Right lobe of liver (tissue), 6 donors: ENCODE results near the gene RASSF8. TPM values are rescaled to one million over a fixed set of nuclear protein-coding genes. Genes with fewer than 3 reads are reported as not detected.

Experiments used
- ATAC-seq, 4 donors: fragments of 200-7000 bp; cut with Tn5 transposase; one replicate each; pipeline ENCODE4 v1.9.1; 2020; ENCODE audit warnings: mild to moderate bottlenecking in 4 of 4, moderate library complexity in 4 of 4
- DNase-seq, 3 donors: peaks; one replicate each; pipeline ENCODE4 v3.0.0-alpha.2; 2020
- H3K27ac ChIP-seq, 3 donors: fragments of 200-600 bp; one replicate each; pipeline ENCODE4 v1.8.0; 2022
- H3K27me3 ChIP-seq, 2 donors: fragments of 200-600 bp; one replicate each; pipeline ENCODE4 v1.8.0; 2022
- H3K36me3 ChIP-seq, 4 donors: fragments of 200-600 bp; sonication (generic) in 1 of 4; one replicate each; pipeline versions ENCODE4 v1.5.1 to v1.8.0; 2017 to 2022; ENCODE audit warnings: control low read depth in 1 of 4
- H3K4me1 ChIP-seq, 4 donors: fragments of 200-600 bp; sonication (generic) in 1 of 4; one replicate each; pipeline versions ENCODE4 v1.5.1 to v1.8.0; 2017 to 2022; ENCODE audit warnings: control low read depth in 1 of 4
- H3K4me3 ChIP-seq, 3 donors: fragments of 200-600 bp; one replicate each; pipeline ENCODE4 v1.8.0; 2022
- H3K9me3 ChIP-seq, 4 donors: fragments of 200-600 bp; sonication (generic) in 1 of 4; one replicate each; pipeline versions ENCODE4 v1.5.1 to v1.8.0; 2017 to 2022; ENCODE audit warnings: control low read depth in 1 of 4
- CTCF ChIP-seq, 4 donors: fragments of 200-600 bp in 3 of 4; fragments of 450-650 bp in 1 of 4; IDR thresholded peaks; one replicate each; pipeline versions ENCODE4 v1.5.1 to v1.8.0; 2016 to 2022; ENCODE audit warnings: antibody characterized with exemption in 4 of 4, mild to moderate bottlenecking in 2 of 4
- POLR2A ChIP-seq: fragments of 450-650 bp; IDR thresholded peaks from one replicate; pipeline ENCODE4 v1.6.1; 2017; ENCODE audit warnings: antibody characterized with exemption, mild to moderate bottlenecking
- WGBS: methylation state at CpG from one replicate; pipeline ENCODE4 v1.1.6; 2018; ENCODE audit warnings: low coverage, low lambda C conversion rate; ENCODE audit not compliant: insufficient coverage; ENCODE audit errors: missing lambda C conversion rate; 5-methylcytosine and 5-hydroxymethylcytosine counted together
- intact Hi-C, 2 donors: fragments of 100-400 bp; cut with DNase I; formaldehyde crosslinking; loops; one replicate each; pipeline versions ENCODE4 v1.11.2 to v1.14.1; 2022
- total RNA-seq, 6 experiments: library from RNA; depleted of rRNA in 2 of 6; stranded (reverse); fragments of >200 nt in 2 of 6; fragmentation: NEBNext Ultra II Directional in 3 of 6; extraction: Animal tissue kit (Norgen Biotek cat#: 25700) in 3 of 6; gene quantifications; one replicate each; pipeline versions ENCODE4 v1.1.0 to v1.2.4, GENCODE V29; 2016 to 2023
- donor health status: DM: no; HTN: yes; CAD: no.
- donor health status: DM: no; HTN: no; CAD: no.
- donor health status: DM: no; HTN: no; CAD: no.
- donor health status: DM: no; HTN: yes; CAD: no.
- donor health status: DM: no; HTN: yes; CAD: no.

Gene RASSF8
- total RNA-seq, 6 experiments from 2014 or later, result 3.9 to 12.4 (median 7.3) TPM

- H3K27me3 ChIP-seq, result no peaks in the 10 kb centered on the region
- TF ChIP-seq POLR2A (no peak), CTCF (IDR thresholded peaks at IDR 0.05) (no peak)
- H3K4me3 ChIP-seq, result no peak overlapping the region
- no peaks in the 10 kb centered on the region for H3K9me3 ChIP-seq
- no peak for ATAC-seq
- no peak for DNase-seq
- no peaks in the 10 kb centered on the region for H3K36me3 ChIP-seq
- H3K27ac ChIP-seq, result no peak overlapping the region
- no peaks in the 10 kb centered on the region for H3K4me1 ChIP-seq
- intact Hi-C loops, result no loop called here
- WGBS, result 71% methylated on average over 1 of the region's 1 CpG
Observed at GRCh38 chr12:25940886-25941285, 17.6 kb upstream of the RASSF8 start.

- H3K4me1 ChIP-seq, result no peaks in the 10 kb centered on the region
- H3K27me3 ChIP-seq, result no peaks in the 10 kb centered on the region
- WGBS, result 78% methylated on average over 2 of the region's 2 CpGs
- DNase-seq (no peak), ATAC-seq (no peak)
- intact Hi-C loops, result no loop called here
- TF ChIP-seq POLR2A (no peak), CTCF (IDR thresholded peaks at IDR 0.05) (no peak)
- H3K4me3 ChIP-seq, result no peak overlapping the region
- H3K9me3 ChIP-seq, result no peaks in the 10 kb centered on the region
- H3K27ac ChIP-seq, result no peak overlapping the region
- H3K36me3 ChIP-seq, result no peaks in the 10 kb centered on the region
Observed at GRCh38 chr12:25942709-25943108, 15.8 kb upstream of the RASSF8 start.

- Histone ChIP-seq H3K36me3 (no peaks in the 10 kb centered on the region), H3K9me3 (no peaks in the 10 kb centered on the region), H3K27ac (no peak overlapping the region), H3K4me1 (no peaks in the 10 kb centered on the region), H3K27me3 (no peaks in the 10 kb centered on the region), H3K4me3 (no peak overlapping the region)
- intact Hi-C loops, result no loop called here
- ATAC-seq (no peak), DNase-seq (no peak)
- TF ChIP-seq POLR2A (no peak), CTCF (IDR thresholded peaks at IDR 0.05) (no peak)
Observed at GRCh38 chr12:25943940-25944339, 14.5 kb upstream of the RASSF8 start.

GRCh38 chr12:25949343-25949742 lies 9.1 kb upstream of the RASSF8 start:
- 67% methylated on average over 2 of the region's 4 CpGs for WGBS
- H3K27me3 ChIP-seq, result no peaks in the 10 kb centered on the region
- TF ChIP-seq POLR2A, result no peak
- TF ChIP-seq CTCF (IDR thresholded peaks at IDR 0.05), result no peak
- H3K36me3 ChIP-seq, result no peaks in the 10 kb centered on the region
- no peaks in the 10 kb centered on the region for H3K9me3 ChIP-seq
- H3K27ac ChIP-seq, result no peak overlapping the region
- H3K4me1 ChIP-seq, result no peaks in the 10 kb centered on the region
- intact Hi-C loops, result no loop called here
- H3K4me3 ChIP-seq, result no peak overlapping the region
- ATAC-seq (no peak), DNase-seq (no peak)
